NOMO-1 treated with DMSO at 0.1 percent for 48 hours (cell line): ENCODE data around the gene PSG11.
"Not testable (repeated sequence)": the region's sequence is repeated elsewhere in the genome, so short reads cannot be mapped to it uniquely, and the experiment has no call there.

Experiments used
- DNase-seq: peaks from one replicate; lab custom pipeline; 2025; ENCODE audit not compliant: unreplicated experiment; lab: John Stamatoyannopoulos, UW

PSG11 gene

GRCh38 chr19:43026369-43026768, at the start of gene PSG11:
Gene PSG11 (minus strand): TSS chr19:43026469. CDS start chr19:43026372, 97 bp downstream.
- not testable (repeated sequence) for DNase-seq

- not testable (repeated sequence) for DNase-seq
Observed at GRCh38 chr19:43062418-43062817, 36.1 kb upstream of the PSG11 start.

- DNase-seq: not testable (repeated sequence)
Observed at GRCh38 chr19:43061326-43061725, 35.1 kb upstream of the PSG11 start.

- not testable (repeated sequence) for DNase-seq
Observed at GRCh38 chr19:43060254-43060653, 34.0 kb upstream of the PSG11 start.

- DNase-seq: not testable (repeated sequence)
Observed at GRCh38 chr19:43059482-43059881, 33.2 kb upstream of the PSG11 start.

DNA sequence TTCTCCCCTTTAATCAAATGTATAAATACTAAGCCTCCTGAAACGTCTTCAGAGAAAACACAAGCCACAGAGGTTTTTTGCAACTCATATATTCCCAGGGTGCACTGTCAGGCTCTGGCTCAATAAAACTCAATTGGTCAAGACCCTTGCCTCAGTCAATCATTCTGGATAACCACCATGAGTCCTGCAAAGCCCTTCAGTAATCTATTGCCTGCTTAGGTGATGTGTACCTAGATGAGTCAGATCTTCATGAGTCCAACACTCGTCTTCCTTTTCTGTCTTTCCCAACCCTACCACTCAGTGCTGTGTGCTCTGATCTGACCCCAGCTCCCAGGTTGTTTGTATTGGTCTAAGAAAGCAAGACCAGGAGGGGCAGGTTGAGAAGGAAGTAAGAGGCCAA, 32.2 kb upstream of the PSG11 start:
- not testable (repeated sequence) for DNase-seq

- DNase-seq: not testable (repeated sequence)
Observed at GRCh38 chr19:43047966-43048365, 21.7 kb upstream of the PSG11 start.

DNA sequence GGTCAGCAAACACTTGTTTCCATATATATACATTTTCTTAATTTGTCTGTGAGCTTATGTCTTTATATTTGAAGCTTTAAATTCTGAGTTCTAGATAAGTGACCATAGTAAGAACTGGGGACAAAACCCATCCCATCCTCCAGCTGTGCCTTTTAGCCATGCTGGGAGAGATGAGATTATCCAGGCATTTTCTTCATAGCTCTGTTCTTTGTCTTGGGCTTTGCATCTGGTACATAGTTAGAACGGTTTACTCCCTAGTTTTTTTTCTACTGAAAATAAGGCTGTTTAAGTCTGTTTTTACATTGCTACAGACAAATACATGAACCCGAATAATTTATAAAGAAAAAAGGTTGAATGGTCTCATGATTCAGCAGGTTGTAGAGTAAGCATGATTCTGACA, 20.3 kb upstream of the PSG11 start:
- DNase-seq: not testable (repeated sequence)

DNA sequence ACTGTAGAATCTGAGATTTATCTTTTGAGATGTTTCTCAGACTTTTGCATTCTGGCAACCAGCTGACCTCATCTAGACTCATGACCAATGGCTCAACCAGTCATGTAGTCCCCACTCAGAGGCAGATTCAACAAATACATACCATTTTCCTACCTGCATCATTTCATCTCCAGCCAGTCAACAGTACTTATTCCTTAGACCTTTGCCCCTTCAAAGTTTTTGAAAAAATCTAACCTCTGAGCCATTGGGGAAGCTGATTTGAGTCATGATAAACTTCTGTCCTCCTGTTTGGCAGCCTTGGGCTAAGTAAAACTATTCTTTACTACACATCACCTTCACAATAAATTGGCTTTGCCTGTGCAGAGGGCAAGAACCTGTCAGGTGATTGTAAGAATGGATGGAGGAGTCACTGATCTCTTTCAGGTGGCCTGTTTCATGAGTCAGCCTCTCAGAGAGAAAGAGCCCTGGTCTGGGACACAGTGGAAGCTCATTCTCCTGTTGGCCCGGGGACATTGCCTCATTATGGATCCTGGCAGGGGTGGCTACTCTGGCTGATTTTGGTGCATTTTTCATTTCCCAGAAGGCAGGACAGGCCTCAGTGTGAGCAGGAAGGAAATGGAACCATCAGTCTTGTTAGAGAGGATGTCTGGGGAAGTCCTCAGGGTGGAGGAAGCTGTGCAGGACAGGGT, 17.4 kb upstream of the PSG11 start:
- not testable (repeated sequence) for DNase-seq

DNA sequence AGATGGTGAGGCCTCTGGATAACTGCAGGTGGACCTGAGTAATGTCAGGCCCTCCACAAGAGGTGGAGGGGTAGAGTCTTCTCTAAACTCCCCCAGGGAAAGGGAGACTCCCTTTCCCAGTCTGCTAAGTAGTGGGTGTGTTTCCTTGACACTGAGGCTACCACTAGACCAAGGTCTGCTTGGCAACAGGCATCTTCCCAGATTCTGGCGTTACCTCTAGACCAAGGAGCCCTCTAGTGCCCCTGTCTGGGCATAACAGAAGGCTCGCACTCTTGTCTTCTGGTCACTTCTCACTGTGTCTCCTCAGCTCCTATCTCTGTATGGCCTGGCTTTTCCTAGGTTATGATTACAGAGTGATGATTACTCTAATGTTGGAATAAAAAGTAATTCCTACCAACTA, 5.4 kb upstream of the PSG11 start:
- not testable (repeated sequence) for DNase-seq

DNA sequence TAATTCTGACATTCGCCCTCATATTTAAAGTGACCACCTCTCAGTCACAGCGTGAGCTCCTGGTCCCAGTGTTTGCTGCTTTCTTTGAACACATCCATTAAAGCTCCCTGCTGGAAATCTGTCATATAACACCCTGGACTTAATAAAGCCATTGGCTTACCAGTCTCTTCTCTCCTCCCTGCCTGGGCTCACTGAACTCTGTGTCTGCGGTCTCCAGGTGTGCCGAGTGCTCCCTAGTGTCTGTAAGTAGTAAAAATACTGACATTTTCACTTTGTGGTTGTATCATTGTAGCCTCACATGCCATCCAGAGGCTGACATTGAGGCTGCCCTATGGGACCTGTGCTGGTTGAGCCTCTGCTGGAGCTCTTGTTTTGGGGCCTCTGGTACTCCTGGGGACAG, 2.6 kb upstream of the PSG11 start:
- no peak for DNase-seq

DNA sequence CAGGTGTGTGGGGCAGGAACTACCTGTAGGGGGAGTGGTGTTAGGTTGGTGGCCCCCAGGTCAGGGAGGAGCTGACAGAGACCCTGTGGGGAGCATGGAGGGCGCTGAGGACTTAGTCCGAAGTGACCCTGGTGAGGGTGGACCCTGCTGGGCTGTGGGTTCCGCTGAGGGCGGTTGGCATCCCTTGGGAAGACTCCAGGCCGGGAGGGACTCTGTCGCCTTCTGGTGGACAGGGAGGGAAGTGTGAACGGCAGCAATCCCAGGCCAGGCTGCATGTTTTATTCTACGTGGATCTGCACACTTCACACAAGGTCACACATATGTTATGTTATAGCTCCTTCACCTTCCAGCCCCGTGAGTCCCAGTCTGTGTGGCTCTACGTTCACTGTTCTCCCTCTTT, 1.7 kb upstream of the PSG11 start:
- DNase-seq: not testable (repeated sequence)

GRCh38 chr19:43027061-43027460, 792 bp upstream of the PSG11 start:
- not testable (repeated sequence) for DNase-seq

GRCh38 chr19:43022098-43022497, 4.2 kb downstream of the PSG11 start:
- not testable (repeated sequence) for DNase-seq

DNA sequence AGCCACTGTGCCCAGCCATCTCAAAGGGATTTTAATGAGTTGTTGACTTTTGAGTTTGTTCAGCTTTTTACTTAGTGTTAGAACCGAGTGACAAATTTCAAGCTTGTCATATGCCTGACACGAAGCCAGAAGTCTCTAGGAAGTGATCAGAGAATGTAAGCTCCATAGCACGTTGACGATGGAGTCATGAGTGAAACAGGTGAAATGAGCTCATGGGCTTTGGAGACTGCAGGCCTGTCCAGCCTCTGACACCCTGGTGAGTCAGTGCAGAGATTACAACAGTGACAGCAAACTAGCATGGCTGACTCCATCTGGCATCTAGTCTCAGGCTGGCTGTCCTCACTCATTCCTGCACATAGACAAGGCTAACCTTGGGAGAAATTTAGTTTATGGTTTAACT, 4.6 kb downstream of the PSG11 start:
- DNase-seq: not testable (repeated sequence)

GRCh38 chr19:43019588-43019987, 6.7 kb downstream of the PSG11 start:
- DNase-seq: not testable (repeated sequence)

DNA sequence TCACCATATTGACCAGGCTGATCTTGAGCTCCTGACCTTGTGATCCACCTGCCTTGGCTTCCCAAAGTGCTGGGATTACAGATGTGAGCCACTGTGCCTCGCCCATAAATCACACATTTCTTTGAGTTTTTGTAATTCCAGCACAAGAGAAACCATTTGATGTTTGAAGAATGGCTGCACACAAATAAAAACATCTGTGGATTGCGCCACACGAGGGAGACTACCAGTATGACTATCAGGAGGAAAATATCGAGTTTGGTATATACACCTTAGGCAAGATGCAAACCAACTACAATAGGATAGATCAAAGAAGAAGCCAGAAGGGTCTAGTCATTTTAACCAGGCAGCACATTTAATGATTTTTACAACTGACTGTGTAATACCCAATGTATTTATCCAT, 20.4 kb downstream of the PSG11 start:
- DNase-seq: not testable (repeated sequence)

GRCh38 chr19:43004846-43005245, 21.4 kb downstream of the PSG11 start:
- not testable (repeated sequence) for DNase-seq

DNA sequence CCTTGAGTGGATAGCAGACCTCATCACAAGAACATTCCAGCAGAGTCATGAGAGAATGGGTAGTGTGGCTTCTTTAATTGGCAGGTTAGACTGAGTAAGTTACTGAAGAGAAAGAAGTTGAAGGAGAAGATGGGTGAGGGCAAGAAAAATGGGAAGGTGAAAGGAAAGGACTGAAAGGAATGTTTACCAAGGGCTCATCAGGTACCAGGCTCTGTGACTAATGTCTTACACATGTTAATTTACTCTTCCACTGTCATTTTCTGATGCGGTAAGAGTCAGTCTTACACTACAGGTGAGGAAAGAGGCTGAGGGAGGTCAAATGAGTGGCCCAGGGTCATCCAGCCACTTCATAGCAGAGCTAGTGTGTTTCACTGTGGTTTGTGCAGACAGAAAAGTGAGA, 22.6 kb downstream of the PSG11 start:
- not testable (repeated sequence) for DNase-seq

- not testable (repeated sequence) for DNase-seq
Observed at GRCh38 chr19:43002948-43003347, 23.3 kb downstream of the PSG11 start.

DNA sequence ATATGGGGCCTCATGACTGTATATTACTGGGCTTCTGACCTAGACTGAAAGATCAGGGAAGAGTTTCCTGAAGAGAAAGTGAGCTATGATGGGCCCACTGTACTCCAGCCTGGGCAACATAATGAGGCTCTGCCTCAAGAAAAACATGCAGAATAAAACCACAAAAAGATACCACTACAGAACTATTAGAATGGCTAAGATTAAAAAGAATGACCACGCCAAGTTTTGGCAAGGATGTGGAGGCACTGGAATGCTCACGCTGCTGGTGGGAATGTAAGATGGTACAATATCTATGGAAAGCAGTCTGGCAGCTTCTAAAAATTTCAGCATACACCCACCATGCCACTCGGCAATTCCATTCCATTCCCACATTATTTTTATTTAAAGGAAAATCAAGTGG, 30.1 kb downstream of the PSG11 start:
- DNase-seq: not testable (repeated sequence)

GRCh38 chr19:42992029-42992604, 34.2 kb downstream of the PSG11 start:
- not testable (repeated sequence) for DNase-seq

GRCh38 chr19:42989851-42990250, 36.4 kb downstream of the PSG11 start:
- DNase-seq: no peak
